WERI-Rb-1 (cell line): Measurements from ENCODE around the gene COL18A1.

Experiments
- DNase-seq: peaks from one replicate; pipeline ENCODE4 v3.0.0-alpha.2; 2020
- H3K27ac ChIP-seq: fragments of 250-450 bp; sonication (Bioruptor Pico); 2 replicates; pipeline ENCODE4 v1.5.1; 2020; ENCODE audit warnings: mild to moderate bottlenecking, moderate library complexity
- H3K27me3 ChIP-seq: fragments of 250-450 bp; sonication (Bioruptor Pico); 2 replicates; pipeline ENCODE4 v1.5.1; 2021; ENCODE audit warnings: mild to moderate bottlenecking, low read depth, moderate library complexity; ENCODE audit not compliant: insufficient read depth, severe bottlenecking
- H3K36me3 ChIP-seq: fragments of 250-450 bp; sonication (Bioruptor Pico); 2 replicates; pipeline ENCODE4 v1.5.1; 2020; ENCODE audit warnings: mild to moderate bottlenecking, moderate library complexity
- H3K4me3 ChIP-seq: 2 replicates; pipeline ENCODE4 v1.5.1; 2011; ENCODE audit warnings: low read depth, mild to moderate bottlenecking, control low read depth, low read length
- H3K9me3 ChIP-seq: fragments of 250-450 bp; sonication (Bioruptor Pico); 2 replicates; pipeline ENCODE4 v1.5.1; 2021; ENCODE audit warnings: mild to moderate bottlenecking, moderate library complexity; ENCODE audit not compliant: severe bottlenecking
- CTCF ChIP-seq: IDR thresholded peaks from 2 replicates; pipeline ENCODE4 v1.5.1; 2011; ENCODE audit warnings: low read depth, mild to moderate bottlenecking, control low read depth, inconsistent platforms, low read length

Gene COL18A1

DNA sequence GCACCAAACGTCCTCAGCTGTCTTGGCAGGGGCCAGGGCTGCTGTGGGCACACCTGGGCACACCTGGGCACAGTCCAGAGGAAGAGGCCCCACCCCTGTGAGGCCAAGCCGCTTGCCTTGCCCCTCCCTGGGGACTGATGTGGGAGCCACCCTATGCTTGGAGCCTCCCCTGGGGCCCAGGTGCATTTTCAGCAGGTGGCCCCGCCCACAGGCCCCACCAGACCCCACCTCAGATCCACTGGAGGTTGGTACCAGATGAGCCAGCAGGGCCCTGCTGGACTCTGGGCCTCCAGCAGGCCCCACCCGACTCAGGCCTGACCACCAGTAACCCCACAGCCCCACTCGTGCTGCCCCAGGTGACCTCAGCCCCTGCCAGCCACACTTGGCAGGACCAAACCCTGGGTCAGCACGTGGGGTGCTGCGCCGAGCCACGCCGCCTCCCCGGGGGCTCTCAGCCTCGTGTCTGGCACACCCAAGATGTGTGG lies 128.4 kb downstream of the COL18A1 start:
- Histone ChIP-seq H3K27ac (peak overlapping the region; percentile 86), H3K4me3 (no peak overlapping the region), H3K9me3 (no peaks in the 10 kb centered on the region), H3K36me3 (peaks cover 75% of the 10 kb centered on the region), H3K27me3 (no peaks in the 10 kb centered on the region)
- no peak for TF ChIP-seq CTCF
- DNase-seq, result no peak

DNA sequence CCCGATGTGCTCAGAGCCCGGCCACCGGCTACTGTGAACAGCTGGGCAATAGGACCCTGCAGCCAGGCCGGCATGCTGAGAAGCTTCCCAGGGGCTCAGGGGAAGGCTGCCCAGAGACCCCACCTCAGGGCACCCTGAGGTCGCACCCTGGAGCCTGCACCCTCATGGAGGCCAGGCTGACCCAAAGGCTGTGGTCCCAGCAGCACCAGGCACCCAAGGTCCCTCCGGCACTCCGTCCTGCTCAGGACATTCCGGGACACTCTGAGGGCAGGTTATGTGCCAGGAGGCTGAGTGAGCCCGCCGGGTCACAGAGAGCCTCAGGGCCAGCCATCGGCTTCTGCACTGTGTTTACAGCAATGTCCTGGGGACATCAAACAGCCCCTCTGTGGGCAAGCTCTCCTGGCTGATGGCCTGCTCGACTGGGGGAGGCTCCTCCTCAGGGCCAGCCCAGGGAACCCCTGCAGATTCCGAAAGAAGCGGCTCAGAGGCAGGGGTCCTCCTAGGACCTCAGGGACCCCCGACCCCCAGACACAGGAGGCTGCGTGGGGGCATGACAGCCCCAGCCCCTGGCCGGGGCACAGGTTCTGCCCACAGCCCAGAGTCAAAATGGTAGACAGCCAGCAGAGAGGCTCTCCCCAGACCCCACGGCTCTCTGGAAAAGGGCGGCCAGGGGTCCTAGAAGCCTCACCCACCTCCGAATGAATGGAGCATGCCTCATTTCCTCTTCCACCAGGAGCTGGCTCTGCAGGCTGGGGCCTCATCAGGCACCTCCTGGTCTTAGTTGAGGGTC lies 129.1 kb downstream of the COL18A1 start:
- Histone ChIP-seq H3K4me3 (no peak overlapping the region), H3K27me3 (no peaks in the 10 kb centered on the region), H3K9me3 (no peaks in the 10 kb centered on the region), H3K27ac (peak overlapping the region; percentile 86), H3K36me3 (peaks cover 70% of the 10 kb centered on the region)
- no peak for TF ChIP-seq CTCF
- no peak for DNase-seq

DNA sequence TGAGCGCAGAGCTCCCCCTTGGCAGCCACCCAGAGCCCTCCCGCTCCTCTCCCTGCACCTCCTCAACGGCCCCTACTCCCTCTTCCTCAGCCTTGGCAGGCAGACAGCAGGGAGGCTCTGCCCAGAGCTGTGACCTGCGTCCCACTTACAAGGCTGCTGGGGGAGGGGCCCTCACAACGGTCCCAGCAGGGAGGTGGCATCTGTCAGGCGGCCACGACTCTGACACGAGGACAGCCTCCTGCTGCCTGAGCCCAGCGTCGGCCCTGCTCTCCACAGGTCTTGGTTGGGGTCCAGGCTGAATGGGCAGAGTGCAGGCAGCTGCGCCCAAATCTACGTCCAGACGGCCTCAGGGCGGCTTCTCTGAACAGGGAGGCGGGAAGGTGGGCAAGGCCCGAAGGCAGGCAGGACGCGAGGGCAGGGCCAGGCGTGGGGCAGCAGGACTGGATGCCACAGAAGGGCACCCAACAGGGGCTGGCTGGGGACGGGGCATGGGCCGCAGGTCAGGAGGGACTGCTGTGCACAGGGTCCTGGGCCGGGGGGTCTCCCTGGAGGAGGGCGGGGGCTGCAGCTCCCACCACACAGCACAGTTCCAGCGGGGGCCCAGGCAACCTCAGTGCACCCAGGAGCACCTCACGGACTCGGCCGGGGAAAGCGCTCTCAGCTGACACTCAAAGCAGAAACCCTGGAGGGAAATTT lies 129.8 kb downstream of the COL18A1 start:
- H3K27me3 ChIP-seq, result no peaks in the 10 kb centered on the region
- no peaks in the 10 kb centered on the region for H3K9me3 ChIP-seq
- peaks cover 64% of the 10 kb centered on the region for H3K36me3 ChIP-seq

GRCh38 chr21:45535341-45536081 lies 130.5 kb downstream of the COL18A1 start:
- TF ChIP-seq CTCF, result no peak
- peak; percentile 61 for DNase-seq
- Histone ChIP-seq H3K9me3 (no peaks in the 10 kb centered on the region), H3K4me3 (no peak overlapping the region), H3K27ac (peak overlapping the region; percentile 86), H3K36me3 (peaks cover 59% of the 10 kb centered on the region), H3K27me3 (no peaks in the 10 kb centered on the region)

More for the DNA sequence above, 129.8 kb downstream of the COL18A1 start:
- DNase-seq, result peak; percentile 96
- Histone ChIP-seq H3K4me3 (no peak overlapping the region), H3K27ac (peak overlapping the region; percentile 86)
- TF ChIP-seq CTCF, result no peak

DNA sequence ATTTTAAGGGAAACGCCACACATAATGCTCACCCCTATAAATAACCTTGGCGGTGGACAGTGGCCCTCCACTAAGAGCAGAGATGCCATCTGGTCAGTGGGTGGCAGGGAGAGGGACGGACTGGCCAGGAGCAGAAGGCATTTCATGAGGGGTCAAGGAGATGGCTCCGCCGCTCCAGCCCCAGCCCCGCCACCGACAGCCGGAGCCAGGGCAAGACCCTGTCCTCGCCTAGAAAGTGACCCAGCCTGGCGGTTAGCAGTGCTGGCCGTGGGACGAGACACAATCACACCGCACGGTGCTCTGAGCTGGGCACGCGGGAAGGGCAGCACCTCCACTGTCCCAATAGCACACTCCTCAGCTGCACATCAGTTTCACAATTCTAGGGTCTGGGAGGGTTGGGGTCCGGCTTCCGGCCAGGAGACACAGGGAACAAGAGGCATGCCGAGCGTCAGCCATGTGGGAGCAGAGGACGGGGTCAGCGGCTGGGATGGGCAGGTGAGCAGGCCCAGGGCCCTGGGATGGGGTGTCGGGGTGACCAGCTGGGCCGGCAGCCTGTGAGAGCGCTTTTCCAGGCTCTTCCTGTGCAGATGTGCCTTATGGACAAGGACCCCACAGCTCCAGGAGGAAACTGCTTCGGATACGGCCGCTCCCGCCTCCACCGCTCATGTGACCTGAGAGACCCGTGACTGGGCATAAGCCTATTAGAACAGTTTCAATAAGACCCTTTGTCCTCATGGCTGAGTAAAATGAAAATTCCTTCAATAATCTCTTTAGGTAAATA lies 131.5 kb downstream of the COL18A1 start:
- peaks cover 60% of the 10 kb centered on the region for H3K36me3 ChIP-seq
- peak; percentile 95 for DNase-seq
- no peaks in the 10 kb centered on the region for H3K9me3 ChIP-seq
- H3K27ac ChIP-seq, result peak overlapping the region; percentile 86
- no peak overlapping the region for H3K4me3 ChIP-seq
- TF ChIP-seq CTCF, result no peak
- no peaks in the 10 kb centered on the region for H3K27me3 ChIP-seq
